ENCODE data around the gene TBC1D20.
A peak's percentile ranks its signal among the peaks of the same experiment; 100 is the strongest.

The TBC1D20 gene

DNA sequence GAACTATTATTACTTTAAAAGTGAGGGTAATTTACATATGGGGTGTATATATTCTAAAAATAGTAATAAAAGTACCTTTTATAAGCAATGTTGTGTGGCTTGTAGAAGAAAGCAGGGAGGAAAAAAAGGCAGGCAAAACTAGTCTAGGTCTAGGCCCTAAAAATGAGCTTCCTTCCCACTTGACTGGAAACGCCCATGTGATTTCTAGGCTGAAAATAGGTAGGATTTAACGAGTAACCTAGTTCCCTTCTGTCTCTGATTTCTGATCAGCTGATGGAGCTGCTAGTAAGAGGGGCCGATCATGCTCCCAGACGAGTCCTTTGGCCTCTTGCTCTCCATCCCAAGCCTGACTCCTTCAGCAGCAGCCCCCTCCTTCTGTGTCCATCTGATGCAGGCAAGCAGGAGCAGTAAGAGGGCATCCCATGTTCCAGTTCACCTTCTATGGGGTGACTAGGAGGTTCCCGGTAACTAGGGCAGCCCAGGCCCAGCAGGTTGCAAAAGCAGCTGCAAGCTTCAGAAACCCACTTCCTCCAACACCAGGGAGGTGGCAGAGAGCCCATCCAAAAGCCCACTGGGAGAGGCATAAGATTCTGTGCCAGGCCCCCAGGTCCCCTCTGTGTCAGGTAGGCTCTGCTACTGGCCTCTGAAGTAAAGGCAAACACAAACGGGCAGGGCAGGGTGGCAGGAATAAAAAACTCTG lies 24.4 kb downstream of the TBC1D20 start:
- no peak for DNase-seq

DNA sequence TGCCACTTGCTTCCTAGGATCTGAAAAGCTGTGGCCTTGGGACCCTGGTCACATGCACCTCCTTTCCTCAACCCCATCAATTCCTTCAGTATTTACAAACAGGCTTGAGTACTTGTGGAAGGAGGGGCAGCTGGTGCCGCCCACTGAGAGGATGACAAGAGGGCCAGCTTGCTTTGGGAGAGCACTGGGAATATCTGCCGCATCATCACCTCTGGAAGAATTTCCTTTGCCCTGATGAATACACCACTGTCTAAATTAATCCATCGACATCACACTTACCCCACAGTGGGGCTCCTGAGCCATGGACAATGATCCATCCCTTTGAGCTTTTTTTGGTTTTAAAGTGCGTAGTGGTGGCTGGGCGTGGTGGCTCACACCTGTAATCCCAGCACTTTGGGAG lies 25.9 kb downstream of the TBC1D20 start:
- no peak for DNase-seq

DNA sequence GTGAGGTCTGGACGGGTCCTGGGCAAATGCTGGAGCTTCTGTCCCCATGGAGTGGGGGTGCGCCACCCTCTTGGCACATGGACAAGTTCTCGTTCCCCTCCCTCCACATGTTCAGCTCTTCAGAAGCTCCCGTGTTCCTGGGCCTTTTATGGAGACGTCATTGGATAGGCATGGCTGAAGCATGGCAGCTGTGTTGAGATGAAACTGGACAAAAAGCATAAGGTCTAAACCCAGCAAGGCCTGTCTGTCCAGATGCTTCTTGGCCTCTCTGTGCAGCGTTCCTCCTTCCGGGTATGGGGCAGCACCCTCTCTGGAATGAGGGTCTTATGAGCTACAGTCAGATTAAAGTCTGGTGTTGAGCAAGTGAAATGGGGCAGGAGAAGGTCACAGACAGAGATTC lies 26.8 kb downstream of the TBC1D20 start:
- DNase-seq: no peak

DNA sequence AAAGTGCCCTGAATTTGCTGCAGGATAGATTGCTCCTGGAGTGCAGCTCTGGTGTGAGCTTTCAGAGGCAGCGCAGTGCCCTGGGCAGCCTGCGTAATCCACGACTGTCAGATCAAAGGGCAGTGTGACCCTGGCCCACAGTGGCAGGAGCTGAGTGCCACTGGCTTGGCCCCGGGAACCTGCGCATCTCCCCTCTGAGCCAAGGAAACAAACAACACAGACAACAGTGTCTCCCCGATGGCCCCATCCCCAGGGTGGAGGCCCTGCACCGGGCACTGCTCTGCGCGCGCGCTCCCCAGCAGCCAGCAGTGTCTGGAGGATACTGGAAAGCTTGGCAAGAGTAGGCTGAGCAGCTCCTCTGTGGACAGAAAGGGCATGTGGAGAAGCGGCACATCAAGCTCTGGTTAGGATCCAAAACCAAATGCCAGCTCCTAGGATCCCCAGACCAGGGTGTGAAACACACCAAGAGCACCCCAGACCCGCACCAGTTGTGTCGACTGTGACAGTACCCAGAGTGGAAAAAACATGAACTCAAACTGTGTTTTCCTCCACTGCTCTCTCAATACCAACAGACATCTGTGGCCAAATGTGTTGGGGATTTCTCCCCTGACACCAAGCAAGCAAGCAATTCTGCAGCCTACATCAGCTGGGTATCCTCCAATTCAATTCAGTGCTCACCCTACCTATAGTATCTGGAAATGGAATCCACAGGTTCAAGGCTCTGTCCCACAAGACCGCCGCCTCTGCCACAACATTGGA lies 27.5 kb downstream of the TBC1D20 start:
- DNase-seq: no peak

DNA sequence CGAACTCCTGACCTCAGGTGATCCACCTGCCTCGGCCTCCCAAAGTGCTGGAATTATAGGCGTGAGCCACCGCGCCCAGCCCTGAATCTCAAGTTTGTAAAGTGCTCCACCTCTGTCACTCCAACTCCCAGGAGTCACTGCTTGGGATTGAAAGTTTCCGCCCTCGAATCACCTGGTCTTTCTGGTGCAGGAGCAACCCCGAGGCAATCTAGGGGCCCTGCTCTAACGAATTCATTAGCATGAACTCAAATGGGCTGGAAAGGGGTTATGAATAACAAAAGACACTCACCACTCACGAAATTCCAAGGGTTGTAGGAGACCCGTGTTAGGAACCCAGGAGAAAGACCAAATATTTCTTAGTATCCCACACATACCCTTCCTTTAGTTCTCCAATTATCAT lies 28.1 kb downstream of the TBC1D20 start:
- DNase-seq: no peak

DNA sequence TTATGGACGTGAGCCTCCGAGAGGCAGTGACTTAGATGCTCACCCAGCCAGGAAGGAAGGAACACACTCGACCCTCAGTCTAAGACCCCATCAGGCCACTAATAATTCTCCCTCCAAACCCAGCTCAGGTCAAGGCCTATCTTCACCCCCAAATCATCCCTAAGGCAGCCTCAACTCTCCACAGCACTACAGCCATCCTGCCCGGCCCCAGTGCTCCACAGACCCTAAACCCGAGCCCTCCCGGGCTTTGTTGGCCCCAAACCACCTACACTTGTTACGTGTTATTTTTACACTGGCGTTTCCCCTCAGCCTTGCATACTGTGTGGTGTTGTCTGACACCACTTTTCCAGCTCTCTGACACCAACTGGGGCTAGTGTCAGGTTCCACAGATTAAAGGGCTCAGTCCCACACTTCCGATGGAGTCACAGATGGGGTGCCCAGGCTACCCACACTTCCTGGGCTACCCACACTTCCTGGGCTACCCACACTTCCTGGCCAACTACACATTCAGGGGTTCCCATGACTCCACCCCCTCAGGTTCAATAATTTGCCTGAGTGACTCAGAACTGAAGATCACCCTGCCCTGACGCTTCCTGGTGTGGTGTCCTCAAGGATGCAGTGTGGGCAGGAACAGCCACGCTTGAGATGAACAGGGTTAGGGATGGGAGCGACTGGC lies 28.9 kb downstream of the TBC1D20 start:
- peak; percentile 72 to 96 for DNase-seq

DNA sequence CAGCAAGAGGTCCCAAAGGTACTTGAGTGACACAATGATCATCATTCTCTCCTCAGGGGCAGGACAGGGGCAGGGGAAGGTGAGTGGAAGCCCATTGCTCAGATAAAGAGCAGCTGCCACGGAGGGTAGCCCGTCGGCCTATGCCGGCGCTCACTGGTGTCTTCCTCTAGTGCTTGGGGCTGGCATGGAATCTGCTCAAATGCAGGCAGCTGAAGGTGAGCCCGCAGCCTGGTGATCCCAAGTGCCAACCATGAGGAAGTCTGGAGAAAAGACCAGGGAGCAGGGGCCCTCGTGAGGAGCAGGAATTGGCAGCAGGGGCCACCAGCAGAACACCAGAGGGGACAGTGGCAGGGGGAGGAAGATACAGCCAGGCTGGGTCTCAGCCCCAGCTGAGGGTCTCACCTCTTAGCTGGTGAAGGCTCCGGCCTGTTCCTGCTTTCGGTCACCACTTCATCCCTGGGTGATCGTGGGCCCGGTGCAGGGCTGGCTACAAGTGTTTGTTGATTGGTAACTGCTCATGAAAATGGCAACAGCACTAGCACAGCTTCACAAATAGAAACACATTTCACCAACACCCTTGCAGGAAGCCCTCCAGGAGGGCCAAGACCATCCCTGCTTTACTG lies 29.5 kb downstream of the TBC1D20 start:
- DNase-seq: no peak

DNA sequence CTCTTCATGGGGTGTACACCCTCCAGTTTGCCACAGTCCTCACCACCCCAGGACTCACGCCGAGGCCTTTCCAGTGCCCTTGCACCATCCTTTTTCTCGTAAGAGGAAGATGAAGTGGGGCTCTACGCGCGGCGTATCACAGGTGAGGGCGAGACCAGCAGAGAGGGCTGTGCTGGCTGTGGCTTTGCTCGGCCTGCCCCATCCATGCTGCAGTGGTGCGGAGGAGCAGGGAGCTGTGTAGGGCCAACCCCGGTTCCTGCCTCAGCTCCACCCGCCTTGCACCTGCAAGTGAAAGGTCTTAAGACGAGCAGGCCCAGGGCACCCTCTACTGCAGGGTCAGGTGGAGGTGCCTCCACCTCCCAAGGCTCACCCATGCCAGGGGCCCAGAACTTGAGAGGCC lies 30.1 kb downstream of the TBC1D20 start:
- DNase-seq: no peak

DNA sequence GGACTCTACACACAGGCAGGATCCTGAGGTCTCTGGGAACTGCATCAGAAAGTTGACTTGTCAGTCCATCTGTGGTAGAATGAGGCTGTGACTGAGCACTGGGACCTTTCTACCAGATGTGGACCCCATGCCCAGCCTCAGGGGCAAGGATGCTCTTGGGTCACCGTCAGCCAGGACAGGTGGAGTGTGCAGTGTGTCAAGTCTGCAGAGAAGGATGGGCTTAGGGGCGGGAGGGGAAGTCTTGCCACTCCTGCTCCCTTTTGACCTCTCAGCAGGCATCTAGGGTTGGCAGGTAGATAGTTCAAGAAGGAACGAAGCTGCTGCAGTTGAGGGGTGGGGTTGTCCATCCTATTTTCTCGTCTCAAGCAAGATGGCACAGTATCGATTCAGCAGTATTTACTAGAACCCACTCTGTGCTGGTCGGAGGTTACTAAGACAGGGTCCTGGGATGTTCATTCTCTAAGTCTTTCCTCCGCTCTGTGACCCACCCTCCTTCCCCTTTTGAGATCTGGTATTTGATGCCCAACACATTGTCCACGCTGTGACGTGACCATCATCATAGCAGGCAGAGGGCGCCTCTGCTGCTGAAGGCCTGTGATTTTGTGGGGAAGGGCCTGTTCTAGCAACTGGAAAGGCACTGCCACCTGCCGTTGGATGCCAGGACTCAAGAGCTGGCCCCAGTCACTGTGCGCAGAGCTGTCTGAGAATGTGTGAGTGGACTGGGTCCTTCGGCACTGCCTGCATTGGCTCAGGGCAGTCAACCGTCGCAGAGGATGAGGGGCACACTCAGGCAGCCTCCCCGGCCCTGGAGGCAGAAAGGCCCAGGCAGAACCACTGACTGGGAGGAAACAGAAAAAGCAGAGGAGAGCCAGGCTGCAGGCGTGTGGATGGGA lies 31.1 kb downstream of the TBC1D20 start:
- DNase-seq: peak; percentile 49 to 56

DNA sequence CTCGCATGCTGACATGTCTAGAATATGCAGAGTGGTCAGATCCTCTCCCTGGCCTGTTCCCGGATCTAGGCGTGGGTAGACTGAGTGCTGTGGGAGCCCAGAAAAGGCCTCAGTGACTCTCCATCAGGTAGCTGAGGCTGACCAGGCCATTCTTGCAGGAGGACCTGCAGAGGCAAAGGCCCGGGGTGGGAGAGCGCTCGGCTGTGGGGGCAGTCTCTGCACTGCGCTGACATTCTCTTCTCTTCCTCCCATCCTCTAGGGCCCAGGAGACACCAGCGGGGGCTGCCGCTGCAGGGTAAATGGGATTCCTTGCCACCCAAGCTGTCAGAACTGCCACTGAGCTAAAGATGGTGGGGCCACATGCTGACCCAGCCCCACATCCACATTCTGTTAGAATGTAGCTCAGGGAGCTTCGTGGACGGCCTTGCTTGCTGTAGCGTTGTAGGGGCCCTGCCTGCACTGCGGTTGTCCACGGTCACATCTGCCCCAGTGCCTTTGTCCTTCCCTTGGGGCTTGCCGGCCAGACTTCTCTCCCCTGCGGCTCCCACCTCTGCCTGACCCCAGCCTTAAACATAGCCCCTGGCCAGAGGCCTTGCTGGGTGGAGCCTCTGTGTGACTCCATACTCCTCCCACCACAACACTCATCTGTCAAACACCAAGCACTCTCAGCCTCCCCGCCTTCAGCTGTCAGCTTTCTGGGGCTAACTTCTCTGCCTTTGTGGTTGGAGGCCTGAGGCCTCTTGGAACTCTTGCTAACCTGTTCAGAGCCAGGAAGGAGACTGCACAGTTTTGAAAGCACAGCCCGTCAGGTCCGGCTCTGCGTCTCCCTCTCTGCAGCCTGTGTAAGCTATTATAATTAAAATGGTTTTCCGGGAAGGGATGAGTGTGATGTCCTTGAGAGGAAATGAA lies 32.0 kb downstream of the TBC1D20 start:
- no peak for DNase-seq

DNA sequence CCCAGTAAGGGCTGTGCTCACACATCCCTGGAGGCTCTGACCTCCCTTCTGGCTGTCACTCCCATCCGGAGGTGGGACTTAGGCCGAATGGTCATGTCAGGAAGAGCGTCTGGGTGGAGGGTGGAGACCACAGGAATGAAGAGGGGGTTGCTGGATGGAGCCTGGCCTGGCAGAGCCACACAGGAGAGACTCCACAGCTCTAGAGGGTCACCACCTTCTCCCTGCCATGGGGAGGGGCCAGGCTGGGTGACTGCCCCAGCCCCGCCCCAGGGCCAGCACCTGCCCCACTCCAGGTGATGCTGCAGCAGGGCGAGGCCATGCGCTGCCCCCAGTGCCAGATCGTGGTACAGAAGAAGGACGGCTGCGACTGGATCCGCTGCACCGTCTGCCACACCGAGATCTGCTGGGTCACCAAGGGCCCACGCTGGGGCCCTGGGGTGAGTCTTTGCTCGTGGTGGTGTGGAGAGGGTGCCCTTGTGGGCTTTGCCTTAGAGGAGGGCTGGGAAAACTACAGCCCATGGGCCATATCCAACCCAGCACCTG lies 33.6 kb downstream of the TBC1D20 start:
- no peak for DNase-seq

DNA sequence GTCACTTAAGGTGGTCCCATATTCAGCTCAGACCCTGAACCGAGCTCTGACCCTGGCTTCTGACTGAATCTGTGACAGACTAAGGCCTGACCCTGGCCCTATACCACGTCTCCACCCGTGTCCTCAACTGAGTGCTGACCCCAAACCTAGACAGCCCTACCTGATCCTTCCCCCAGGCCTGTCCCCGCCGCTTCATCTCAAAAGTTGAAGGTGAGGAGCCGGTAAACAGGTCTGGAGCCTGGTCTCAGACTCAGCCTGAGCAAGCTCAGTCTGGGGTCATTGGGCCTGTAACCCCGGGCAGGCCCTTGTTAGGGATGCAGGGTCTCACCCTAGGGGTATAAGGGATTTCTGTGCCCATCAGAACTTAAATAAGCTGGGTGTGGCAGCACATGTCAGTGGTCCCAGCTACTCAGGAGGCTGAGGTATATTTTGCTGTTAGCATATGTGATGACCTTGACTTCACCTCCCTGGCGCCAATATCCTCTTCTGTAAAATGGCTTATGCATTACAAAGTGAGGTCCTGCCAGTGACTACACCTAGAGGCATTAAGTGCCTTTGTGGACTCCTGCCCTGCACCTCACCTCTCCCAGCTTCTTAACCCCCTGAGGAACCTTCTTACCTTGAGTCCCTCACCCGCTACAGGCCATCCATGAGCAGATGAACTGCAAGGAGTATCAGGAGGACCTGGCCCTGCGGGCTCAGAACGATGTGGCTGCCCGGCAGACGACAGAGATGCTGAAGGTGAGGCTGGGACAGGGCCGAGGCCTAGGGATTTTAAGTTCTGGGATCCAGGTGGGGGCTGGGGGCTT lies 34.3 kb downstream of the TBC1D20 start:
- DNase-seq: no peak

DNA sequence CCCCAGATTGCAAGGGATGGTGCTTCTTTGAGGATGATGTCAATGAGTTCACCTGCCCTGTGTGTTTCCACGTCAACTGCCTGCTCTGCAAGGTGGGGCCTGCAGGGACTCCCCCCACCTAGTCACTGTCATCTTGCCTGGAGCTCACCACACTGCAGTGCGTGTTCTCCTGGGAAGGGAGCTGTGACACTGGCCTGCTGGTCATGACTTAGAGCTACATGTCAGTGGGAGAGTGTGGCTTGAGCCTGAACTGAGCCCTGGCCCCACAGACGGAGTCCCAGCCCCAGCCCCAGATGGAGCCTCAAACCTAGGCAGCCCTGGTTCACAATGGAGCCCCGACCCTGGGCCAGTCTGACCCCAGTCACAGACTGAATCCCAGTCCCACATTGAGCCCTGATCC lies 34.9 kb downstream of the TBC1D20 start:
- no peak for DNase-seq

DNA sequence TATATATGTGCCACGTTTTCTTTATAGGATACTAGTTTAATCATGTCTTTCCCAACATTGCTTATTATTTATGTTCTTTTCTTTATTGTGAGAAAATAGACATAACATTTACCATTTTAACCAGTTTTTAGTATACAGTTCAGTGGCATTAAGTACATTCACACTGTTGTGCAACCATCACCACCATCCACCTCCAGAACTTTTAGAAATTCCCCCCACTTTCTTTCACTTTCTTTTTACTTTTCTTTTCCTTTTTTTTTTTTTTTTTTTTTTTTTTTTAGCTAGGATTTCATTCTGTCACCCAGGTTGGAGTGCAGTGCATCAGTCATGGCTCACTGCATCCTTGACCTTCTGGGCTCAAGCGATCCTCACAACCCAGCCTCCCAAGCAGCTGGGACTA lies 35.8 kb downstream of the TBC1D20 start:
- peak; percentile 20 to 38 for DNase-seq

DNA sequence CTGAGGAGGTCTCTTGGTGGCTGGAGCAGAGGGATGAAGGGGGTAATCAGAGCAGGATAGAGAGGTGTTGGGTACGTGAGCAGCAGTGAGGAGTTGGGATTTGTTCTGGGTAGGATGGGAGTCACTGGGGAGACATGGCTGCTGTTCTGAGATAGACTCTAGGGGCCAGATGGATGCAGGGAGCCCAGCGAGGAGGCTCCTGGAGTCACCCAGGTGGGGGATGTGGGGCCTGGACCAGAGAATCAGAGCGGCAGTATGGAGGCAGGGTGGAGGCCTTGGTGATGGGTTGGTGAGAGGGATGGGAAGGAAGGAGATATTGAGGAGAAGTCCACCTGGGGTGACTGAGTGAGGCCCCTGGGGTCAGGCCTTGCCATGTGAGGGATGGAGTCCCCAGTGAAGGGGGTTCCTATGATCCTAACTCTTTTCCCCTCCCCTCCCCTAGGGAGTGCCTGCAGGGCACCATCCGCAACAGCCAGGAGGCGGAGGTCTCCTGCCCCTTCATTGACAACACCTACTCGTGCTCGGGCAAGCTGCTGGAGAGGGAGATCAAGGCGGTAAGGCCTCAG lies 40.6 kb downstream of the TBC1D20 start:
- DNase-seq: no peak

DNA sequence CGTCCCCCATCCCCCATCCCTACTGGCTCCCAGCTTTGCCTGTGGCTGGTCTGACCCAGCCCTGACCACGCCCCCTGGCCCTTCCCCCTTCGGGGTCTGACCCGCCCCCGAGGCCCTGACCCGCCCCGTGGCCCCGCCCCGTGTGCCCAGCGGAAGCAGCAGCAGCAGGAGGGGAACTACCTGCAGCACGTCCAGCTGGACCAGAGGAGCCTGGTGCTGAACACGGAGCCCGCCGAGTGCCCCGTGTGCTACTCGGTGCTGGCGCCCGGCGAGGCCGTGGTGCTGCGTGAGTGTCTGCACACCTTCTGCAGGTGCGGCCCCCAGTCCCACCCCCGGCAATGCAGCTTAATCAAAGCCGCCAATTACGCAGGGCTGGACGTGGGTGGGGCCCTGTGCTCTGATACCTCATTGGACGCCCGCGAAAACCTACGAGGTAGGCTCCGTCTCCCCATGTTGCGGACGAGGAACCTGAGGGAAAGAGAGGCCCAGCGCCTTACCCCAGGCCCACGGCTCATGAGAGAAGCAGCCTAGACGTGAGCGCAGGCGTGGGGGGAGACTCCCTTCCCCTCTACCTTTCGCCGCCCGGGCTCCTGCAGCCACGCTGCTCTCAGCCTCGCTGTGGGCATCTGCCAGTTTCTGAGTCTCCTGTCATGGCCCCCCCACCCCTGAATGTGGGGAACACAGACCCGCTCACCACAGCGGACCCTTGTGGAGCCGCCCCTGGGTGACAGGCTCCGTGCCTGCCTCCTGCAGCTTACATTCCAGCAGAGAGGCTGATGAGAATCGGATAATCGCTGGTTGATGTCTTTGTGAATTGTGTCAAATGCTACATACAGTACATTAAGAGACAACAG lies 41.4 kb downstream of the TBC1D20 start:
- peak; percentile 9 to 24 for DNase-seq

DNA sequence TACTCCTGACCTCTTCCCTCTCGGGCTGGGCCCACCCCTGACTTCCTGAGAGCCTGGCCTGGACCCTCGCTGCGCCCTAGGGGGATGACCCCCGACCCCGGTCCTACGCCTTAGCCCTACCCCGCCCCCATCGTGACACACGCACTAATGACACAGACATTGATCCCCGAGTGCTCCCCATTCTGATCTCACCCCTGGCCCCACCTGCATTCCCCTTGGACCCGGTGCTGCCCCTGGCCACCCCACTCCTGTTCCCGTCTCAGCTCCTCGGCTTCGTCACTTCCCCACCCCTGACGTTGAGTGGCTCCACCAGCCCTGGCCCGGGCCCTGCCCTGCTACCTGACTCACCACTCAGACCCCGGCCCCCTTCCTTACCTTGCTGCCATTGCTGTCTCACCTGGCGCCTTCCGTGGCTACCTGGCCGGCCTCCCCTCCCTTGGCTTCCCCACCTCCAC lies 42.1 kb downstream of the TBC1D20 start:
- DNase-seq: no peak

DNA sequence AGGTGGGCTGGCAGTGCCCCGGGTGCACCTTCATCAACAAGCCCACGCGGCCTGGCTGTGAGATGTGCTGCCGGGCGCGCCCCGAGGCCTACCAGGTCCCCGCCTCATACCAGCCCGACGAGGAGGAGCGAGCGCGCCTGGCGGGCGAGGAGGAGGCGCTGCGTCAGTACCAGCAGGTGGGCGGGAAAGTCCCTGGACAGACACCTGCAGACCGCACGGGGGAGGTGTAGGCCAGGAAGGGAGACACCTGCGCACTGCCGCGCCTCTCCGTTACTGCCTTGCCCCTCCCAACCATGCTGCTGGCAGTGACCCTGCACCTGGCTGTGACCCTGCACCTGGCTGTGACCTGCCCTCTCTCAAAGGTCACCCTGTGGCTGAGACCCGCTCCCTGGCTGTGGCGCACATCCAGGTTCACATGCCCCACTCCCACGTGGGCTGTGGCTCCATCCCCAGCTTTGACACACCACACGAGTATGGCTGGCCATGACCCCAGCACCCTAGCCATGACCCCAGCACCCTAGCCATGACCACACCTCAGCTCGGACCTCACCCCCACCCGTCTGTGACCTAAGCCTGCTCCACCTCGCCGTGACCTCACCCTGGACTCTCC lies 42.7 kb downstream of the TBC1D20 start:
- DNase-seq: no peak
